ENCODE data around the gene HOPX.
"Not testable (repeated sequence)": the region's sequence is repeated elsewhere in the genome, so short reads cannot be mapped to it uniquely, and the experiment has no call there.

DNA sequence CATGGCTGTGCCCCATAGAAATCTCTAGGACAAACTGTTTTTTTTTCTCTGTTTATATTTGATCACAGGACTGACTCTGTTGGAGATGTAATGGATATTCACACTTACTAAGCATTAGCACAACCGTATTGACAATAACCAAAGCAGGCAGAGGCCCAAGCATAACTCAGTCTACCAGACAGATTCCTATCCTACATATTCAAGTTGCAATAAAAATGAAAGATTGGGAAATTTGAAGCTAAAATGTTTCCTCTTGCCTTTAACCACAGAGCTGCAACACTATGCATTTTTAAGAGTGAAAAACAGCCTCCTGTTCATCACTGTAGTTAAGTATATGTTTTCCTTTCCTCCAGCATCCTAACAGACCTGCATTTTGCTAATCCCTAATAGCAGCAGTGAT is 13.7 kb downstream of the HOPX start:
- not testable (repeated sequence) for TF ChIP-seq POLR2A, POLR2AphosphoS5 (IDR thresholded peaks at IDR 0.05; ENCODE audit: low read depth, low read length)

All from GM12892 (cell line).